GM21528 (cell line): Measurements from ENCODE around the gene CEBPZOS.
"Not testable (repeated sequence)": the region's sequence is repeated elsewhere in the genome, so short reads cannot be mapped to it uniquely, and the experiment has no call there.

ENCODE experiments used
- ATAC-seq: cut with Tn5 transposase; IDR thresholded peaks from one replicate; pipeline ENCODE4 v1.9.1; 2021; ENCODE audit warnings: mild to moderate bottlenecking, moderate library complexity; ENCODE audit not compliant: unreplicated experiment, low FRiP score

Gene CEBPZOS

DNA sequence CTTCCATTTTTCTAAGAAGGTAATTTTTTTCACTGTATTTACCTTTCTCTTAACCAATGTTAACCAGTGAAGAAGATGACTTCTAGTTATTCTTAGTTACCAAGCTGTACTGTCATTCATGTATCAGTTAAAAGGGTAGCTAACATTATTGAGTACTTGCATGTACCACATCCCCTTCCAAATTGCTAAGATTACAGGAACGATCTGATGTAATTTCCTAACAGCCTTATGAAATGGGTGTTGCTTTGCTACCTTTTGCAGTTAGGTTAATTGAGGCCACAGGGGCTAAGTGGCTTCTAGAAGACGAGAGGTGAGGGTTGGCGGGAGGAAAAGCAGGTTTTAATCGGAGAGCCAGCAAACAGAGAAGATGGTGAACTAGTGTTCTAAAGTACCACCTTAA is 6.0 kb upstream of the CEBPZOS start:
- no peak for ATAC-seq

DNA sequence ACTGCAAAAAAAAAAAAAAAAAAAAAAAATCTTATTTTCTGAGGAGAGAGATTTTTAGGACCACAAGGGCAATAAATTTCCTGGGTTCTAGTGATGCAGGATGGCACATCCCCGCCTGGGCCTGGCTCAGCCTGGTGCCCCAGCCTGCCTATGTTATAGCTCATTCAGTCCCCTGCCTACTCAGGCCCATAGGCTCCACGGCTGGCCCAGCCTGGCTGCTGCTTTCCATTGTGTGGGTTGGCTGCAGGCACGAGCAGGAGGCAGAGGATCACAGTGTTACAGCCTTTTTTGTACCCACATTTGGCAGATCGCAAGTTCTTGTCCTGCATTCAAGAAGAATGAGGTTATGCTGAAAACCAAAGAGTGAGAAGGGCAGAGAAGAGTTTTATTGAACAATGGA is 5.0 kb upstream of the CEBPZOS start:
- ATAC-seq: no peak

DNA sequence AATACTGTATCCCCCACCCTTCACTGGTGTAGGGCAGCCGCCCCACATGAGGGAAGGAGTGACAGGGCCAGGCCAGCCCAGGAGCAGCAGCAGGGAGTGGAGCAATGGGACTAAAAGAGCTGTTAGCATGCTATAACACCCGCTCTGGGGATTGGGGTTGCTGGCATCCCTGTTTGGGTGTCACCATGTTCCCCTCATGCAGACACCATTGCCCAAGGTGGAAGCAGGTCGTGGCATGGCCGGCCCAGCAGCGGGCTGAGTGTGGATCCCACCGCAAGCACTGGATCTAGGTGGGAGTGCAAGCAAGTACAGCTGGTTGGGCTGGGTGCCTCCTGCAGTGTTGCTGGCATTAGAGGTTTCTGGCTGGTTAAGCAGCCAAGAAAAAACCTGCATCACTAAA is 4.5 kb upstream of the CEBPZOS start:
- ATAC-seq: no peak

DNA sequence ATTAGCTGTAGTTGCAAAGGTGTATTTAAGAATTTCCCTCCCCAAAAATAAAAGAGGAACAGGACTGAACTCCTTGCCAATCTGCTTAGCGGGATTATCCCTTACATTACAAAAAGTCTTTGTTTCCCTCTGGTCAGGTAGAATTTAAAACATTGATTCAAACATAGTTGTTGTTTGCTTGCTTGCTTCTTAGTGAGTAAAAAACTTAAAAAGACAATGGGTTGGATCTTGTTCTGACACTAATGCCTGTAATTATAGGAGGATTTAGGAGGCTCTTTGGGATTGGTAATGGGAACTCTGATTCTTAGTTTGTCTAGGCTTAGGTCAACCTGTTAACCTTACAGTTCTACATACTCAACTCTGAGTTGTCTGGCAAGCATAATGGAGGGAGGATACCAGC is 3.7 kb upstream of the CEBPZOS start:
- no peak for ATAC-seq

DNA sequence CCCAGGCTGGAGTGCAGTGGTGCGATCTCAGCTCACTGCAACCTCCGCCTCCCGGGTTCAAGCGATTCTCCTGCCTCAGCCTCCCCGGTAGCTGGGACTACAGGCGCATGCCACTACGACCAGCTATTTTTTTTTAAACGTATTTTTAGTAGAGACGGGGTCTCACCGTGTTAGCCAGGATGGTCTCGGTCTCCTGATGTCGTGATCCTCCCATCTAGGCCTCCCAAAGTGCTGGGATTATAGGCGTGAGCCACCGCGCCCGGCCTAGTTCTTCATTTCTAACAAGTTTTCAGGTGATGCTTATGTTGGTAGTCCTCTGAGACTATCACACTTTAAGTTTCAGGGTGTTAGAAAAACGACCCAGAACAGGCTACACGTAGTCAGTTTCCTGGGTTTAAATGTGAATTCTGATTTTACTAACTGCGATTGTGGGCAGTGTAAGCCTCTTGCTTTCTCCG is 405 bp upstream of the CEBPZOS start:
- ATAC-seq: not testable (repeated sequence)

DNA sequence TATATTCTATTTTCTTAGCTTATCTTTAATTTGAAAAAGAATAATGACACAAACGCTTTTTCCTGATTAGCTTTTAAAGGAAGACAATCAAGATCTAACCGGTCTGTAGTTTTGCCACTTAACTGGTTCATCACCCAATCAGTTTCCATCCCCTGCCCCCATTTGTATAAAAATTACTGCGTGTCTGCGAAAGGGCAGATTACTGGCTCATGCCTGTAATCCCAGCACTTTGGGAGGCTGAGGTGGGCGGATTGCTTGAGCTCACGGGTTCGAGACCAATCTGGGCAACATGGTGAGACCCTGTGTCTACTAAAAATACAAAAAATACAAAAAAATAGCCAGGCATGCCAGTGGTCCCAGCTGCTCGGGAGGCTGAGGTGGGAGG is 2.4 kb downstream of the CEBPZOS start:
- no peak for ATAC-seq

DNA sequence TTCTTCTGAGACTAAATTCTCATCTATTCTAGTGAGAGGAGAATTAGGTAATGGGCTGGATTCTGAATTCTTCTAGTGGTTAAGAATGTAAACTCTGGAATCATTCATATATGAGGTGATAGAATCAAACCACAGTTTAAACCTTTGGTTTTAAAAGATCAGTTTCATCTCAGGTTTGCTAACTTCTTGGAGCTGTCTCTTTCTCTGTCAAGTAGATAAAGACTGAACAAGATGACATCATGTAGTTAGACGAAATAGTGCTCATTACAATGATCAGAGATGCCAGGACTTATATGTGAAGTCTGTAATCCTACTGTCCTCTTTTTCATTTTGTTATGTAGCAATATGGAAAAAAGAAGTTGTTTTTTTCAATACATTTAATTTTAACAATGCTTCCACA is 4.9 kb downstream of the CEBPZOS start:
- no peak for ATAC-seq

DNA sequence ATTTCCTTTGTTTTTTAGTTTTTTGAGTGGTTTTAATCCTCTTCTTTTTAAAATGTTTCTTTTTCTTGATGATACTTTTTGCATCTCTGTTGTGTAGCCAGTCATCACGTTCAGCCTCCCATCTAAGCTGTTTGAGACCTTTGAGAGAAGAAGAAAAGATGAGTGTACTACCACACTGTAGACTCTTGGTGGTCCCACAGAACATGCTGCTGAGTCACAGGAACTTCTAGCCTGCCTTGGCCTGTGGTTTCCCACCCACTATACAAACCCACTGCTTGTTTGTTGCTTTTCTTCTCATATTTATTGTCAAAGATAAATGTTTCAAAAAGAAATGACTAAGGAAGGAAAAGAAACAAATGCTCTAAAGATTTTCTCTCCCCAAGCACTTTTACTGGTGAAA is 5.5 kb downstream of the CEBPZOS start:
- ATAC-seq: no peak

DNA sequence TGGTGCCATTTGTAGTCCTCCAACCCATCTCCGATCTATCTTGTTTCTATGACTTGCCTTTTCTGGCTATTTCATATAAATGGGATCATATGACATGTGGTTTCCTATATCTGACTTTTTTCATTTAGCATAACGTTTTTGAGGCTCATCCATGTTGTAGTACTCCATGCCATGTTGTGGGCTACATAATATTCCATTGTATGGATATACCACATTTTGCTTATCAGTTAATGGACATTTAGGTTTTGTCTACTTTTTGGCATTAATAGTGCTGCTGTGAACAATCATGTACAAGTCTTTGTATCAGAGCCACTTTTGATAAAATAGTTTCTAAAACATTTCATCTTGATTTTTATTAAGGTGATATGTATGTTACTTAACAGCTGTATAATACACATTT is 7.4 kb downstream of the CEBPZOS start:
- ATAC-seq: no peak

DNA sequence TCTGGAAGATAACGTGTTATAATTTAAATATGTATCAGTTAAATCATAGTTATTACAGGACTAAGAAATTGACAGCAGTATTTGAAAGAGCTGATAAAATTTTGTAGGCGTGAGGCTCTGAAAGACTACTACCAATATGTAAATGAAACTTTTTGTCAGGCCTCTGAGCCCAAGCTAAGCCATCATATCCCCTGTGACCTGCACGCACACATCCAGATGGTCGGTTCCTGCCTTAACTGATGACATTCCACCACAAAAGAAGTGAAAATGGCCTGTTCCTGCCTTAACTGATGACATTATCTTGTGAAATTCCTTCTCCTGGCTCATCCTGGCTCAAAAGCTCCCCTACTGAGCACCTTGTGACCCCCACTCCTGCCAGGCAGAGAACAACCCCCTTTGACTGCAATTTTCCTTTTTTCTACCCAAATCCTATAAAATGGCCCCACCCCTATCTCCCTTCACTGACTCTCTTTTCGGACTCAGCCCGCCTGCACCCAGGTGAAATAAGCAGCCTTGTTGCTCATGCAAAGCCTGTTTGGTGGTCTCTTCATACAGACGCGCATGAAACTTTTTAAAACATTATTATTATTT is 8.9 kb downstream of the CEBPZOS start:
- not testable (repeated sequence) for ATAC-seq

DNA sequence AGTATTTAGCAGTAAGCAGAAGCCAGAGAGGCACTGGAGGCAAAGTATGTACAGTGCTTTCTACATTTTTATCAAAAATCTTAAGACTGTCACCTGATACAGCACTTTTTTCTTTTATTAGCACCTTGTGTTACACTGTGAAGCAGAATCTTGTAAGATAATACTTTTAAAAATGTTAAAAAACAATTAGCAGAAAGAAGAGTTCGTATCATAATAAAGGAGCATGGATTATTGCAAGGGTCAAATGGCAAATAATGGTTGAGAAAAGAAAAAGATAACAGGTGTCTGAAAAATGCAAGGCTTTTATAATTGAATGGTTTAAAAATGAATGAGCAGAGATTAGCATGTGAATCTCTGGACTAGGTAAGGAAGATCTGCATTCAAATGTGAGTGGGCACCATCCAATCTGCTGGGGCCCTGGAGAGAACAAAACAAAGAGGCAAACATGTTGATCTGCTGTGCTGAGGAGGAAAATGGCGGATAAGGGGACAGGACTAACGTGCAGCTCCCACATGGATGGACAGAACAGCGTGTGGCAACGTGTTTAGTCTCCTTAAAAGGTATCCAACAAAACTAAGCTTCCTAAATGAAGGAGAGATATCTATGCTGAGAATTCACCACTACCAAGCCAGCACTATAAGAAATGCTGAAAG is 9.5 kb downstream of the CEBPZOS start:
- ATAC-seq: no peak

DNA sequence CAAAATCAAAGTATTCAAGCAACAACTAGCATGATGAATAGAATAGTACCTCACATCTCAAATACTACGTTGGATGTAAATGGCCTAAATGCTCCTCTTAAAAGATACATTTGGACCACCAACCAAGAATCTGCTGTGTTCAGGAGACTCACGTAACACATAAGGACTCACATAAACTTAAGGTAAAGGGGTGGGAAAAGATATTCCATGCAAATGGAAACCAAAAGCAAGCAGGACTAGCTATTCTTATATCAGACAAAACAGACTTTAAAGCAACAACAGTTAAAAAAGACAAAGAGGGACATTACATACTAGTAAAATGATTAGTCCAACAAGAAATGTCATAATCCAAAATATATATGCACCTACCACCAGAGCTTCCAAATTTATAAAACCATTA is 10.5 kb downstream of the CEBPZOS start:
- ATAC-seq: not testable (repeated sequence)

DNA sequence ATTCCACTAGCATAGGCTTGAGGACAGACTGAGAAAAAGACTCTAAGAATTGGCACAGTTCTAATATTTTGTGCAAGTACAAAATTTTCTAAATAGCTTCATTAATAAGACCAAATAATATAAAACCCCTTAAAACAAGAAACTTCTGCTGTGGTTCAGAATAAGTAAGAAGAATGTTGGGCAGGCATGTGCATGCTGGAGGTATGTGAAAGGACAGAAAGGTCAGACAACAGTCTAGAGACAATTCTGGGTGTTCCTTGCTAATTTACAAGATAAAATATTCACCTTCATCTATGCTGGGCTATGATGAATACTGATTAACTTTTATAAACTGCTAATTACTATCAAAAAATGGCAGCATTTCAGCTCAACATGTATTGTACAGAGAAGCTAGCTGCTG is 14.9 kb downstream of the CEBPZOS start:
- no peak for ATAC-seq

DNA sequence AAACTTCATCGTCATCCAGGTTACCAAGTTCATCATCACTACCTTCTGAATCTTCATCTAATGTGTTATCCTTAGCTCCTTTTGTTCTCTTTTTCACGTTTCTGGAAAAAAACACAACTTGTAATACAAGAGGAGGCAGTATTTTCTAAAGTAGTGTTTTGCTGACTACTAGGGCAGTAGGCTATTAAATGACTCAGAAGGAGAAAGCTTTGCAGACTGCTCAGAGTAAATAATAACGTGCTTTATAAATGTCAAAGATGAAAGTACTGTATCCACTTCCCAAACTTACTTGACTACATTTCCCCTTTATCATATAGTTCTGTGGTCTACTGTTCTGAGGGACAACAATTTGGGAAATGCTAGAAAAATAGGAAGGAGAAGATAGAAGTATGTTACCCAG is 15.6 kb downstream of the CEBPZOS start:
- no peak for ATAC-seq

DNA sequence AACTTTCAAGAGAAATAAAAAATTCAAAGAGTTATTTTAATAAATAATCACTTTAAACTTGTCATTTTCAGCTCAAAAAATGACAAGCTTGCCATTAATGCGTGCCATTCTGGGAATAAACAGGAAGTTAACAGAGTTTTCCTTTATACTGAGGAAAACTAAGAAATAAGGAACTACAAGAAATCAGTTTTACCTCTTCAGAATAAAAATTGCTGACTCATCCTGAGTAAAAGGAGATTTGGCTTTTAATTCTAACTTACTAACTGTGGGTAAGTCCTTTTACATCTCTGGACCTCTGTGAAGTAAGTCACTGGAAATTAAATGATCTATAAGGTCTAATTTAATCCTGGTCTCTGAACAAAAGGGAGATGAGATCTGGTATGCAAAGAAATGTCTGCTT is 19.0 kb downstream of the CEBPZOS start:
- ATAC-seq: no peak

DNA sequence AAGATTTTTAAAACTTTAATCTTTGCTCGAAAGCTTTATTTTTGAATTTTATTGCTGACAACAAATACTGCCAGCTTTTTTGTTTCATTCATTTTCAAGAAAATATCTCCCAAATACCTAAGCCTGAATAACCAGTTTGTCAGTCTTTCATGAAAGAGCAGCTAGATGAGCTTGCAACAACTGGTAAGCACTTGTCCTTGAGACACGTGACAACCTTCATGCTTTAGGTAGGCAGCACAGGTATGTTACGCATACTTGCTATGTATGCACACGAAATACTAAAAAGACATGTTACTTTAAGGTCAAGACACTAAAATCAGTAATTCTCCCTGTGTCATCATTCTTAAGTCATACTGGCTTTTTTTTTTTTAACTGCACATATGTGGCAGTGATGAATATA is 22.8 kb downstream of the CEBPZOS start:
- no peak for ATAC-seq

DNA sequence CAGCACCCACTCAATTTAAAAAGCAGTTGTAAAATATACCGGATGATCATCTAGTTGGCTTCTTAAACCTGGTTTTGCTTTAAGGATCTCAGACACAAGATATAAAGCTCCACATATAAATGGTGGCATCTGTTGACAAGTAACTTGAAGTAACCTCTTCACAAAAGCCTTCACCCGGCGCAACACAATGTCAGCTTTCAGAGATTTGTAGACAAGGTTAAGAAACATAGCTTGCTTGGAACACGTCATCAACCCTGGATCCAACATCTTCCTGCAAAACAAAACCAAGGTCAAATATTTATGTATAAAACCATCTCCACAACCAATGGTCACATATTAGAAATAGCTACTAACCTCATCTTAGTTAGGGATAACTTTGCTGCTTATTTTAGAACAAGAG is 26.8 kb downstream of the CEBPZOS start:
- ATAC-seq: no peak

DNA sequence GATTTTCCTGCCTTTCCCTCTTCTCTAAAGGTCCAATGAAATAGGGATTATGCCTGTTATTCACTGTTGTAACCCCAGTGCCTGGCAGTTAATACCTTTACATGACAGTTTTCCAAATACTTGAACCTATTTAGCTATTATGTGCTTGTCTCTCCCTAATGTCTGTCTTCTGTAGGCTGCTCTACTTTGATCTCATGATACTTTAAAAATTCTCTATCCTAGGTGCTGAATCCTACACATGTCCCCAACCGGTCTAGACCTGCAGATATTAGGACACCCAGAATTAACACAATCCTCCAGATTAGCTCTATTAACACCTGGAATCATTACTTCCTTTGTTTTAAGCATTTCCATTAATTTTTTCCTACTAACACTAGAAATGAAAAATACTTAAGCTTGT is 27.8 kb downstream of the CEBPZOS start:
- no peak for ATAC-seq

DNA sequence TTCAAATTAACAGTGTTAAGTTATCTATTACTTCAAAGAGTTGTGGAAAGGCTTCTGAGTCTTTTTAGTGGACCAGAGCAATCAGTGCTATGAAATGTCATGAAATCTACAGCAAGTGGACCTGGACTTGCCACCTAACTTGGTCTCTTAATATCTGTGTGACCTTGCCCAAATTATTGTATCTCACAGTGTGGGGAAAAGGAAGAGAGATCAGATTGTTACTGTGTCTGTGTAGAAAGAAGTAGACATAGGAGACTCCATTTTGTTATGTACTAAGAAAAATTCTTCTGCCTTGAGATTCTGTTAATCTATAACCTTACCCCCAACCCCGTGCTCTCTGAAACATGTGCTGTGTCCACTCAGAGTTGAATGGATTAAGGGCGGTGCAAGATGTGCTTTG is 28.8 kb downstream of the CEBPZOS start:
- not testable (repeated sequence) for ATAC-seq

DNA sequence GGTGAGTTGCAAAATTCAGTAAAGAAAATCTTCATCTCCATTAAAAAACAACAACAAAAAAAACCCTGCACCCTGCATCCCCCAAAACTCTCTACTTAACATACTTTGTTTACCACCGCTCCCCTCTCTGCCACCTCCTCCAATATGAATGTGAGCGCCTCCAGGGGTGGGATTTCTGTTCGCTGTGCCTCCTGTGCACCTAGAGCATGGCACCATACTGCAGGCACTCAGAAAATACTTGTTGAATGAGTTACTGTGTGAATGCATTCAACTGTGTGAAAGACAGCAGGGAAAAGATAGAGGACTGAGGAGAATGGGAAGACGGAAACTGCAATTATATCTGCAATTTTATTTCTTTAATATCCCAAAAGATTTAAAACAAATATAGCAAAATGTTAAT is 30.6 kb downstream of the CEBPZOS start:
- ATAC-seq: no peak

DNA sequence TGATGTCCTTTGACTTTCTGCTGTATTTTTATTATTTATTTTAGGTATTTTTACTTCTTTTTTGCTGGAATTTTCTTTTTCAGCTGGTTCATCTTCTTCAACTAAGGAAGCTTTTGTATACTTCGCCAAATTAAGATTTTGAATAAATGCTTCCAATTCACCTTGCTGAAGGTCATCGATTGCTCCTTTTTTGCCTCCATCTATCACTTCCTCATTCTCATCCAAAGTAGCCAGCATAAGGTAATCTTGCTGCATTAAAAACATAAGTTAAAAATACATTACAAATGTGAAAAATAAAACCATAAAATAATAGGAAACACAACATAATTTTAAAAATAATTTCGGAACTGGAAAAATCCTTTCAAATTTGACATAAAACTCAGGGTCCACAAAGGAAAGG is 32.5 kb downstream of the CEBPZOS start:
- no peak for ATAC-seq

DNA sequence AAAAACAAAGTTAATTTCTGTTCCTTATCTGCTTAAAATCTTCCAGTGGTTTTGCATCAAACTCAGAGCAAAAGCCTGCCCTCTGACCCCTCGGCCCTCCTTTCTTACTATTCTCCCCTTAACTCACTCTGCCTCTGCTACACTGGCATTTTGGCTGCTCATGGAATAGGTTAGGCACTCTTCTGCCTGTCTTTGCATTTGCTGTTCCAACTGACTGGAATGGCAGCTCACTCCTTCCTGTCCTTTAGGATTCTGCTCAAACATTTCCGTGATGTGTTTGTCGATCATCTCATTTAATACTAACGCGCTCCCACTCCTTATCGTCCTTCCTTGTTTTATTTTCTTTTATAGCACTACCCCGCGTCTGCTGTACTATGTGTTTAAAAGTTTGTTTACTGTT is 34.3 kb downstream of the CEBPZOS start:
- no peak for ATAC-seq
